ENCODE results near the gene ADAMTS12. TPM values are rescaled to one million over a fixed set of nuclear protein-coding genes. Genes with fewer than 3 reads are reported as not detected.

ADAMTS12 gene
- total RNA-seq, 4 donors from 2014 or later, result 2.3 to 6.0 (median 4.2) TPM

DNA sequence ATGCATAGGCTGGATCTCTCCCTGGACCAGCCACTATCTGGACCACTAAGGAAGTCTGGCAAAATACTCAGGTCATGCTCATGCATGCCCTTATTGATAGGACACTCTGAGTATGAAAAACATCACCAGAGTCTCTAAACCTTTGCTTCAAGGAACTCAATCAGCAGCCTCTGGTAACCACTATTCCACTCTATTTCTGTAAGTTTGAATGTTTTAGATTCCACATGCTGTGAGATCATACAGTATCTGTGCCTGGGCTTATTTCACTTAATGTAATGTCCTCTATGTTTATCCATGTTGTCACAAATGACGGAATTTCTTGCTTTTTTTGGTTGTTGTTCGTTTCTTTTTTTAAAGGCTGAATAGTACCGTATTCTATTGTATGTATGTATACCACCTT lies 382.8 kb downstream of the ADAMTS12 start:
- TF ChIP-seq POLR2A (IDR thresholded peaks at IDR 0.05; ENCODE audit: low read depth) (no peak), POLR2AphosphoS5 (IDR thresholded peaks at IDR 0.05) (no peak), EP300 (IDR thresholded peaks at IDR 0.05) (no peak)
- TF ChIP-seq, protein P1, sequence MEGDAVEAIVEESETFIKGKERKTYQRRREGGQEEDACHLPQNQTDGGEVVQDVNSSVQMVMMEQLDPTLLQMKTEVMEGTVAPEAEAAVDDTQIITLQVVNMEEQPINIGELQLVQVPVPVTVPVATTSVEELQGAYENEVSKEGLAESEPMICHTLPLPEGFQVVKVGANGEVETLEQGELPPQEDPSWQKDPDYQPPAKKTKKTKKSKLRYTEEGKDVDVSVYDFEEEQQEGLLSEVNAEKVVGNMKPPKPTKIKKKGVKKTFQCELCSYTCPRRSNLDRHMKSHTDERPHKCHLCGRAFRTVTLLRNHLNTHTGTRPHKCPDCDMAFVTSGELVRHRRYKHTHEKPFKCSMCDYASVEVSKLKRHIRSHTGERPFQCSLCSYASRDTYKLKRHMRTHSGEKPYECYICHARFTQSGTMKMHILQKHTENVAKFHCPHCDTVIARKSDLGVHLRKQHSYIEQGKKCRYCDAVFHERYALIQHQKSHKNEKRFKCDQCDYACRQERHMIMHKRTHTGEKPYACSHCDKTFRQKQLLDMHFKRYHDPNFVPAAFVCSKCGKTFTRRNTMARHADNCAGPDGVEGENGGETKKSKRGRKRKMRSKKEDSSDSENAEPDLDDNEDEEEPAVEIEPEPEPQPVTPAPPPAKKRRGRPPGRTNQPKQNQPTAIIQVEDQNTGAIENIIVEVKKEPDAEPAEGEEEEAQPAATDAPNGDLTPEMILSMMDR (IDR thresholded peaks at IDR 0.05), result no peak

GRCh38 chr5:33507426-33507825 lies 384.4 kb downstream of the ADAMTS12 start:
- TF ChIP-seq POLR2A (IDR thresholded peaks at IDR 0.05; ENCODE audit: low read depth), result no peak
- TF ChIP-seq EP300 (IDR thresholded peaks at IDR 0.05), result no peak
- no peak for TF ChIP-seq POLR2AphosphoS5 (IDR thresholded peaks at IDR 0.05)
- TF ChIP-seq, protein P1 (IDR thresholded peaks at IDR 0.05), result no peak
- intact Hi-C loops (cut with DNase I), result no loop called here
- no peak overlapping the region for H3K27ac ChIP-seq (replicated peaks in 1 of 4)
- DNase-seq (ENCODE audit: extremely low spot score), result no peak
- H3K4me3 ChIP-seq, result no peak overlapping the region
- H3K4me1 ChIP-seq, result no peaks in the 10 kb centered on the region
- WGBS, result 82% methylated on average over 4 of the region's 4 CpGs
- no peaks in the 10 kb centered on the region for H3K27me3 ChIP-seq
- H3K36me3 ChIP-seq, result no peaks in the 10 kb centered on the region
- no peaks in the 10 kb centered on the region for H3K9me3 ChIP-seq

More for the DNA sequence above, 382.8 kb downstream of the ADAMTS12 start:
- no peaks in the 10 kb centered on the region for H3K36me3 ChIP-seq
- peaks cover 0 to 6% (median 0%) of the 10 kb centered on the region in 4 donors for H3K4me1 ChIP-seq
- H3K27ac ChIP-seq (replicated peaks in 1 of 4), result no peak overlapping the region
- no peak overlapping the region for H3K4me3 ChIP-seq
- no peaks in the 10 kb centered on the region for H3K27me3 ChIP-seq
- no peak for DNase-seq (ENCODE audit: extremely low spot score)
- H3K9me3 ChIP-seq, result no peaks in the 10 kb centered on the region
- intact Hi-C loops (cut with DNase I), result no loop called here
- 76% methylated on average over 3 of the region's 3 CpGs for WGBS

- intact Hi-C loops (cut with DNase I), result no loop called here
- no peak for DNase-seq (ENCODE audit: extremely low spot score)
- Histone ChIP-seq H3K9me3 (no peaks in the 10 kb centered on the region), H3K27ac (replicated peaks in 1 of 4) (no peak overlapping the region), H3K36me3 (no peaks in the 10 kb centered on the region), H3K4me1 (no peaks in the 10 kb centered on the region), H3K4me3 (no peak overlapping the region), H3K27me3 (no peaks in the 10 kb centered on the region)
- no peak for TF ChIP-seq POLR2AphosphoS5 (IDR thresholded peaks at IDR 0.05)
- WGBS, result 83% methylated on average over 3 of the region's 3 CpGs
Observed at GRCh38 chr5:33504570-33504969, 387.2 kb downstream of the ADAMTS12 start.

DNA sequence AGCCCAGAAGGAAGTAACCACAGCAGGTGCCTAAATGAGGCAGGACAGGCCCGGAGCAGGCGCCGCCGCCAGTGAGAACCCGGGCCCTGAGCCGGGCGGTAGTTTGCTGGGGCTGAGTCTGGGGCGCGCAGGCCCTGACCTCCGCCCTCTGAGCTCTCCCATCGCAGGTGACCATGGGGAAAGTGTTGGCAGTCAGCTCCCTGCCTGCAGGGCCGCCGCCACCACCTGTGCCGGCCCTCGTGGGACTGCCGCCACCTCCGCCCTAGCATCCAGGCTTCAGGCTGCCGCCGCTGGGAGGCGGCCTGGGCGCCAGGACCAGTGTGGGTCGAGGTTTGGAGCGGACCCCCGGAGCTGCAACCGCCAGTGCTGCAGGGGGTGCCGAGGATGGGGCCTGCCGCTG lies 389.9 kb downstream of the ADAMTS12 start:
- TF ChIP-seq, protein P1 (IDR thresholded peaks at IDR 0.05), result no peak
- TF ChIP-seq POLR2A (IDR thresholded peaks at IDR 0.05; ENCODE audit: low read depth), result no peak
- no peak for TF ChIP-seq EP300 (IDR thresholded peaks at IDR 0.05)
- TF ChIP-seq POLR2AphosphoS5 (IDR thresholded peaks at IDR 0.05), result no peak
- H3K4me3 ChIP-seq, result no peak overlapping the region
- no peaks in the 10 kb centered on the region for H3K27me3 ChIP-seq
- H3K4me1 ChIP-seq, result no peaks in the 10 kb centered on the region
- intact Hi-C loops (cut with DNase I), result no loop called here
- no peak overlapping the region for H3K27ac ChIP-seq (replicated peaks in 1 of 4)
- H3K9me3 ChIP-seq, result no peaks in the 10 kb centered on the region
- no peaks in the 10 kb centered on the region for H3K36me3 ChIP-seq
- no peak for DNase-seq (ENCODE audit: extremely low spot score)
- WGBS, result 90% methylated on average over 10 of the region's 27 CpGs

GRCh38 chr5:33501260-33501659 lies 390.5 kb downstream of the ADAMTS12 start:
- 95% methylated on average over 4 of the region's 4 CpGs for WGBS
- Histone ChIP-seq H3K27me3 (no peaks in the 10 kb centered on the region), H3K36me3 (no peaks in the 10 kb centered on the region), H3K4me3 (no peak overlapping the region), H3K27ac (replicated peaks in 1 of 4) (no peak overlapping the region), H3K4me1 (no peaks in the 10 kb centered on the region), H3K9me3 (no peaks in the 10 kb centered on the region)
- no peak for DNase-seq (ENCODE audit: extremely low spot score)
- no peak for TF ChIP-seq POLR2AphosphoS5 (IDR thresholded peaks at IDR 0.05)
- TF ChIP-seq, protein P1 (IDR thresholded peaks at IDR 0.05), result no peak
- intact Hi-C loops (cut with DNase I), result no loop called here
